ENCODE results near the gene SKOR2. TPM values are rescaled to one million over a fixed set of nuclear protein-coding genes. Genes with fewer than 3 reads are reported as not detected.

The SKOR2 gene
- total and polyA plus RNA-seq, 9 of the 15 experiments (the other 6 are each of a cell fraction or from before 2014, with no cell fraction given), result not detected

DNA sequence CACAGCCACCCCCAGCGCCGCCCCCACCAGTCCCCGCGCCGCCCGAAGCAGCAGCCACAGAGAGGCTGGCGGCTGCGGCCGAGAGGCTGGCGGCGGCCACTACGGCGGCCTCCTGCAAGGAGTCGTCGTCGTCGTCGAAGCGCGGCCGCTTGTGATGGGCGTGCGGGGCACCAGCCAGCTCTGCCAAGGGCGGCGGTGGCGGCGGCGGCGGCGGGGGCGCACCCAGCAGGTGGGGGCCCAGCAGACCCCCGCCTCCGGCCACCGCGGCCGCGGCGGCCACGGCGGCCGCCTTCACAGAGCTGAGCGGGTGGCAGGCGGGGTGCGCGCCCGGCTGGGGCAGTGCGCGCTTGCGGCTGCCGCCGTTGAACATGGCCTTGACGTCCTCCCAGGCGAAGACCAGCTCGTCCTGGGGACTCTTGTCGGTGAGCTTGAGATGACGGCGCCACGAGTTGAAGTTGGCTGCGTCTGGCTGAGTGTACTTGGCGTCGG lies 3.3 kb downstream of the SKOR2 start:
- no peak for DNase-seq (ENCODE audit: extremely low read depth in 1 of 4, low spot score in 3 of 4)
- in situ Hi-C loops (cut with MboI), result no loop called here
- ATAC-seq, result no peak
- Histone ChIP-seq H3K4me2 (ENCODE audit: insufficient read depth, low read length) (no peak overlapping the region), H3K9ac (ENCODE audit: insufficient read depth in 1 of 2, low read depth in 2 of 2, low read length in 2 of 2) (no peak overlapping the region), H2AFZ (ENCODE audit: low read depth, low read length) (no peak overlapping the region), H3K9me1 (ENCODE audit: control insufficient read depth, insufficient read depth, low read length) (no peaks in the 10 kb centered on the region), H3K4me1 (replicated peaks in 1 of 2; ENCODE audit: control insufficient read depth in 2 of 2, insufficient read depth in 2 of 2, low read length in 2 of 2) (peaks cover 0 to 5% of the 10 kb centered on the region in 2 experiments; a peak in 1 of 5 replicates), H4K20me1 (replicated peaks; ENCODE audit: control insufficient read depth, insufficient read depth, low read length) (no peaks in the 10 kb centered on the region), H3K79me2 (ENCODE audit: control insufficient read depth, insufficient read depth, low read length) (no peaks in the 10 kb centered on the region), H3K27ac (ENCODE audit: extremely low read depth, low read depth, low read length) (no peak overlapping the region), H3K9me3 (replicated peaks; ENCODE audit: control insufficient read depth, insufficient read depth, low read depth, low read length) (no peaks in the 10 kb centered on the region), H3K4me3 (no peak overlapping the region), H3K36me3 (ENCODE audit: control insufficient read depth, insufficient read depth, low read length) (no peaks in the 10 kb centered on the region), H3K27me3 (ENCODE audit: control insufficient read depth in 2 of 2, insufficient read depth in 2 of 2, low read length in 2 of 2) (peaks cover 2 to 25% of the 10 kb centered on the region in 2 experiments; a peak in 3 of 5 replicates)
- BruUV-seq (replicated peaks), result no TSS peak
- no peak for FAIRE-seq
- WGBS (ENCODE audit: insufficient coverage, low coverage, missing lambda C conversion rate), result 80% methylated on average over 1 of the region's 61 CpGs
- POLR2A ChIA-PET, result no interaction called here
- CTCF ChIA-PET (ENCODE audit: low intra/inter-chr PET ratio), result no interaction called here
- intact Hi-C loops (cut with micrococcal nuclease), result no loop called here
- TF ChIP-seq TCFL5 (CRISPR knock-in tag; conservative IDR thresholded peaks at IDR 0.05) (no peak), RBM14 (IDR thresholded peaks at IDR 0.05; ENCODE audit: borderline replicate concordance, insufficient read depth, low read depth, low read length) (no peak), ZNF445 (CRISPR knock-in tag; IDR thresholded peaks at IDR 0.05; ENCODE audit: low read depth) (no peak), FOXO4 (CRISPR knock-in tag; IDR thresholded peaks at IDR 0.05) (no peak), SRSF9 (IDR thresholded peaks at IDR 0.05; ENCODE audit: borderline replicate concordance, low read depth, low read length) (no peak), RAD21 (CRISPR knock-in tag; conservative IDR thresholded peaks at IDR 0.05 in 1 of 2, IDR thresholded peaks at IDR 0.05 in 1 of 2) (no peak)
- TF ChIP-seq, protein P1, sequence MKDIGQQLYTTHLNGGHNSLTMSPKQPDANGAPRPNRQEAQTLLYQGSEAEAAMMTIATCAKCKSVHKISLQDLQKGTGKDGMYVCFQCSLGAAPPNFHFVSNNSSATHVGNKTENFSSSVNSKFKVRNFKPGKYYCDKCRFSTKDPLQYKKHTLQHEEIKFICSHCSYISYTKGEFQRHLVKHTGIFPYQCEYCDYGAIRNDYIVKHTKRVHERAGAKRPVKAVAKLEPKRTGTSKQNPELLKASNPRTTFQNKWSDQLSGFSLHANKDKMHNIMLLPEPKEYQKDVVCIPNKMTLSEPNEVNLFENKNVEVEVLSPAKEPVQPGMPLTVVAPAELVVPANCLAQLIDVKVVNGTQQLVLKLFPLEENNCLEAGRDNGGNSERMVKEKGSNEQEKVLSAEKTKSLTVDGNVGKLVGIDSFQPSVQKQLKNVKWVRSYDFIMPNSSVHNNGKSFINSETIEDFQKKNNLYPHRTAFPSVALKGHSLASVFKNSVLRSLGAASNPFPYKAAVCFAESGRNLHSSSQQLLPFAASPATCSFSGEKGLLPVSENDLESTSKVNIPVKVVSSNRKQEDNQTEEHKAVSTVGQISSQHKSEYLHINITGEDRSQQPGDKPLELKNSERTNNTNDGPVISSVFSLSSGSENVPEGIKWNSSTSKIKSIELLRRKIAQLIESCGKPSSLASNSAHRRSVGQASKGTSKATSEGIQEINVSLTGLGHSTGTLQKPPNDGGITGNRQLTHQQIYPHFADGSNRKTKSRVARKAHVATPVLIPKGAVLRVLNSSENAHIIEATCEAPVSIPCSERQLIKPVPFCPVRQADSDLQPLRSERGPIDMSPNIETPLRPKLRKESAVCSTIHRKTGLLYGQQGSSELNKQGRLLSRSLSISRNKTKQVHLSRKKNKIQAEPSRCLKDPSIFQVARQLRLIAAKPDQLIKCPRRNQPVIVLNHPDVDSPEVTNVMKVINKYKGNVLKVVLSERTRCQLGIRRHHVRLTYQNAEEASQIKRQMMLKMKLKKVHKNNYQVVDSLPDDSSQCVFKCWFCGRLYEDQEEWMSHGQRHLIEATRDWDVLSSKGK (CRISPR knock-in tag; IDR thresholded peaks at IDR 0.05), result no peak
